OCI-LY7 (cell line): ENCODE data around the gene TICAM2.

Experiments
- EZH2phosphoT487 ChIP-seq: fragments of 200-600 bp; sonication (generic); IDR thresholded peaks from 2 replicates; pipeline ENCODE4 v1.6.1; 2018; ENCODE audit warnings: low read depth, borderline replicate concordance, mild to moderate bottlenecking, mixed run types, antibody characterized with exemption, low read length, moderate library complexity, mixed read lengths
- TF ChIP-seq, protein P1 (sequence below): fragments of 200-600 bp; sonication (generic); conservative IDR thresholded peaks from 2 replicates; pipeline ENCODE4 v1.5.1; 2014; ENCODE audit warnings: mild to moderate bottlenecking, antibody characterized with exemption, low read length, moderate library complexity, mixed read lengths

DNA sequence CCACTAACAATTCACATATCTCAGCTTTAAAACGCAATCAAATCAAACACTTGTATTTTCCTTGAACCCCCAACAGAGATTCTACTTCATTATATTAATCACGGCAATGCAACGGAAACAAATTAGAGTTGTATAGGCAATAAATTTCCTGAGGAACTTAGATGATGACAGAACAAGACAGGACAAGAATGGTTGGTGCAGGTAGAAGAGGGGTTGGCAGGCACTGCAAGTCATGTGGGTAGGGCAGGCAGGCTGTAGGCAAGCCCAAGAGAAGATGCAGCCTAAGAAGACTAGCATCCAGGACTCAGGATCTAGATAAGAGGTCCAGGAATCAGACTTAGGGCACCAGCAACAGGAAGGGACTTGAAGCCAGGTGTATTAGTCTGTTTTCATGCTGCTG is 41.1 kb downstream of the TICAM2 start:
- TF ChIP-seq, protein P1, sequence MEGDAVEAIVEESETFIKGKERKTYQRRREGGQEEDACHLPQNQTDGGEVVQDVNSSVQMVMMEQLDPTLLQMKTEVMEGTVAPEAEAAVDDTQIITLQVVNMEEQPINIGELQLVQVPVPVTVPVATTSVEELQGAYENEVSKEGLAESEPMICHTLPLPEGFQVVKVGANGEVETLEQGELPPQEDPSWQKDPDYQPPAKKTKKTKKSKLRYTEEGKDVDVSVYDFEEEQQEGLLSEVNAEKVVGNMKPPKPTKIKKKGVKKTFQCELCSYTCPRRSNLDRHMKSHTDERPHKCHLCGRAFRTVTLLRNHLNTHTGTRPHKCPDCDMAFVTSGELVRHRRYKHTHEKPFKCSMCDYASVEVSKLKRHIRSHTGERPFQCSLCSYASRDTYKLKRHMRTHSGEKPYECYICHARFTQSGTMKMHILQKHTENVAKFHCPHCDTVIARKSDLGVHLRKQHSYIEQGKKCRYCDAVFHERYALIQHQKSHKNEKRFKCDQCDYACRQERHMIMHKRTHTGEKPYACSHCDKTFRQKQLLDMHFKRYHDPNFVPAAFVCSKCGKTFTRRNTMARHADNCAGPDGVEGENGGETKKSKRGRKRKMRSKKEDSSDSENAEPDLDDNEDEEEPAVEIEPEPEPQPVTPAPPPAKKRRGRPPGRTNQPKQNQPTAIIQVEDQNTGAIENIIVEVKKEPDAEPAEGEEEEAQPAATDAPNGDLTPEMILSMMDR = no peak
- TF ChIP-seq EZH2phosphoT487 = no peak
